GM12874 (cell line): Measurements from ENCODE around the gene B3GAT3.

ENCODE experiments used
- CTCF ChIP-seq: IDR thresholded peaks from 2 replicates; pipeline ENCODE4 v1.5.1; 2011; ENCODE audit warnings: low read depth, mild to moderate bottlenecking, control low read depth, low read length, moderate library complexity; ENCODE audit not compliant: insufficient read depth

The B3GAT3 gene

GRCh38 chr11:62611705-62612365 lies 10.0 kb downstream of the B3GAT3 start:
- TF ChIP-seq CTCF: no peak

GRCh38 chr11:62610814-62611704 lies 10.7 kb downstream of the B3GAT3 start:
- no peak for TF ChIP-seq CTCF

- no peak for TF ChIP-seq CTCF
These were observed 11.4 kb downstream of the B3GAT3 start for GRCh38 chr11:62610403-62610802.

- TF ChIP-seq CTCF: no peak
These were observed 13.0 kb downstream of the B3GAT3 start for GRCh38 chr11:62608776-62609175.

- no peak for TF ChIP-seq CTCF
These were observed 14.1 kb downstream of the B3GAT3 start for GRCh38 chr11:62607714-62608113.

GRCh38 chr11:62605902-62606301 lies 15.9 kb downstream of the B3GAT3 start:
- TF ChIP-seq CTCF: no peak

- no peak for TF ChIP-seq CTCF
These were observed 16.3 kb downstream of the B3GAT3 start for GRCh38 chr11:62605467-62605866.
